ENCODE results near the gene OSM. TPM values are rescaled to one million over a fixed set of nuclear protein-coding genes. Genes with fewer than 3 reads are reported as not detected.

The OSM gene
- total RNA-seq, 1 donor from 2014 or later: not detected

DNA sequence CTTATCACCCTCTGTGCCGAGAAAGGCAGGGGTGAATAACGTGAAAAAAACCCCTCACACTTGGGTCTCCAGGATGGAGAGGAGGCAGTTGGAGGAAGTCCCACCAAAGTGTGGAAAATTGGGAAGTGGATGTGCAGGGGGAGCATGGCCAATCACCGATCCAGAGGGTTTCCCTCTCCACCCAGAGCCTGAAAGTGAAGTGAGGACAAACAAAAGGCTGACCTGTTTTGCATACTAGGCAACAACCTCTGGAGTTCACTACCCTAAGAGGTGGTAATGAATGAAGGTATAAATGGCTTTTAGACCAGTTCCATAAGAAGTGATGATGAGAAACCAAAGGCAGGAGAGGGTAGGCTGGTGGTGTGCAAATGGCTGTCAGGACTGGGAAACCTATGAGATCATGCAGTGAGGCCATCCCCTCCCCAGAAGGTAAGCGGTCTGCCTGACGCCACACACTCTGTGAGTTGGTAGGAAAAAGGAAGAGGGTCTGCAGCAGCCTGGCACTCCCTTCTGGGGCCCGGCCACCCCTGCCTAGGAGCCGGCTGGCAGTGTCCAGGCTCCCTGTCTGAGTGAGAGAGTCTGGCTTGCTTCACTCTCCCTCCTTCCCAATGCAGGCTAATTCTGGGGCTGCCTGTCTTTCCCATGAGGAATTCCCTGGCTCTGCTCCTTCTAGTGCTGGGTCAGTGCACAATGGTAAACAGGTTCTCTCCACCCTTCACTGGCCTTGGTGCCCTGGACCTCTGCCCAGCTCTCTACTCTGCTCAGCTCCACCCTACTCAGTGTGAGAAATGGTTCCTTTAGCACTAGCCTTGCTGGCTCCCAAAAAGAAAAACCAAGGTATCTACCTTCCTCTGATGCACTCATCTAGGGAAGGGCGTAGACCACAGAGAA lies 44.5 kb upstream of the OSM start:
- H3K9me3 Mint-ChIP-seq: no peaks in the 10 kb centered on the region
- no peaks in the 10 kb centered on the region for H3K36me3 Mint-ChIP-seq
- H3K4me1 Mint-ChIP-seq: peaks cover 19% of the 10 kb centered on the region
- H3K27me3 Mint-ChIP-seq (ENCODE audit: low read depth): peaks cover 7% of the 10 kb centered on the region
- H3K27ac Mint-ChIP-seq: no peak overlapping the region
- TF ChIP-seq, protein P1, sequence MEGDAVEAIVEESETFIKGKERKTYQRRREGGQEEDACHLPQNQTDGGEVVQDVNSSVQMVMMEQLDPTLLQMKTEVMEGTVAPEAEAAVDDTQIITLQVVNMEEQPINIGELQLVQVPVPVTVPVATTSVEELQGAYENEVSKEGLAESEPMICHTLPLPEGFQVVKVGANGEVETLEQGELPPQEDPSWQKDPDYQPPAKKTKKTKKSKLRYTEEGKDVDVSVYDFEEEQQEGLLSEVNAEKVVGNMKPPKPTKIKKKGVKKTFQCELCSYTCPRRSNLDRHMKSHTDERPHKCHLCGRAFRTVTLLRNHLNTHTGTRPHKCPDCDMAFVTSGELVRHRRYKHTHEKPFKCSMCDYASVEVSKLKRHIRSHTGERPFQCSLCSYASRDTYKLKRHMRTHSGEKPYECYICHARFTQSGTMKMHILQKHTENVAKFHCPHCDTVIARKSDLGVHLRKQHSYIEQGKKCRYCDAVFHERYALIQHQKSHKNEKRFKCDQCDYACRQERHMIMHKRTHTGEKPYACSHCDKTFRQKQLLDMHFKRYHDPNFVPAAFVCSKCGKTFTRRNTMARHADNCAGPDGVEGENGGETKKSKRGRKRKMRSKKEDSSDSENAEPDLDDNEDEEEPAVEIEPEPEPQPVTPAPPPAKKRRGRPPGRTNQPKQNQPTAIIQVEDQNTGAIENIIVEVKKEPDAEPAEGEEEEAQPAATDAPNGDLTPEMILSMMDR (IDR thresholded peaks at IDR 0.05; ENCODE audit: unreplicated experiment): no peak
- DNase-seq (ENCODE audit: low spot score in 2 of 2, unreplicated experiment in 2 of 2): no peak
- H3K4me3 Mint-ChIP-seq: no peak overlapping the region

DNA sequence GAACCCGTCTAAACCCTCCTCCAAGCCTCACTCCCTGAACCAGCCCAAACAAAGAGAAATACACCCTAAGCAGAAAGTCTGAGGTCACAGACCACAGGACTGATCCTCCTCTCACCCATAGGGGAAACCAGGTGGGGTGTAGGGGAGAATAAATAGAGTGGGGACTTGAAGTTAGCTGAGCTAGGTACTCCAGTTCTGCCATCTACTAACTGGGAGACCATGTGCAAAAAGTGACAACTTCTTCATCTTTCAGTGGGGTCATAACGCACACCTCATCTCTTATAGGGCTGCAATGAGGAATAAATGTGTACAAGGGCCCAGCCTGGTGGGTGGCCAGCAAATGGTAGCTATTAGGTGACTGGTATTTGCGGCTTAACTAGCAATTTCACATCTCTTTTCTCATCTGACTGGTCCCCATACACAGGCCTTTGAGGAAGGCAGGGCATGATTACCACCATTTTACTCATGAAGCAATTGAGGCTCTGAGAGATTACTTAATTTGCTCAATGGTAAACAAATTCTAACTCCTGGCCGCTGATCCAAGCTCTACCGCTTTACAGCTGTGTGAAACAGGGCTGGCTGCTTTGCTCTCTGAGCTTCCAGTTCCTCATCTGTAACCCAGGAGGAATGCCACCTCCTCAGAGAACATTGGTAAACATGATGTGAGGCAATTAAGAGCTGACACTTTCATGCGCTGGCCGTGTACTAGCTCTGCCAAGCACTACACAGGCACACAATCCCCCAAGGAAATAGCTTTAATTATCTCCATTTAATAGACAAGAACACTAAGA lies 43.5 kb upstream of the OSM start:
- DNase-seq (ENCODE audit: low spot score in 2 of 2, unreplicated experiment in 2 of 2): no peak
- Mint-ChIP-seq H3K9me3 (no peaks in the 10 kb centered on the region), H3K4me1 (peaks cover 27% of the 10 kb centered on the region), H3K27me3 (ENCODE audit: low read depth) (peaks cover 2% of the 10 kb centered on the region), H3K36me3 (no peaks in the 10 kb centered on the region), H3K4me3 (no peak overlapping the region), H3K27ac (no peak overlapping the region)
- TF ChIP-seq, protein P1 (IDR thresholded peaks at IDR 0.05; ENCODE audit: unreplicated experiment): no peak

DNA sequence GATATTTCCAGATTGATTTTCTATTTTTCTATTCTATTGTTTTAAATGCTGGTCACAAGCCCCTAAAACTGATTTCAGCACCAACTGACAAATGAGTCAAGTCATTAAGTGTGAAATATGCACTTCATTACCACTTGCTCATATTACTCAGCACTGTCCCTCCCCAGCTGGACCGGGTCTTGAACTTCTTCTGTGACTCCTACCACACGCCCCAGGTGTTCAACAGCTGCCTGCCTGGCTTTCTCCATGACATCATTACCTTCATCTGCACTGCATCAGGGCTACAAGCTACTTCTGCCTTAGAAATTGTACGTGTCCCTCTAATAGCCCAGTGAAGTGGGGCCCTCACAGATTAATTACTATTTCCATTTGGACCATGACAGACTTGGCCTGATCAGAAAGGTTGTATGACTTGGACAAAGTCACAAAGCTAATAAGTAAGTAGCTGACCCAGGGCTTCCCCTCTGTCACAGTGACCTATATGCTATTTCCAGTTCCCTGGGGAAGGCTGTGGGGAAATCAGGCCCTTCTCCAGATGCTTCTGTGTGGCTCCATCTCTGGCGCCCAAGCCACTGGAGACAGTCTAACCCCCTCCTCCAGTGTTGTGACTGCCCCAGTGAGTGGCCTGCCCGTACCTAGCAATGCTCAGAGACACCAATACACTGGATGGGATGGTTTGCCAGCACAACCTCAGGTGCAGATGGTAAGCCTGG lies 42.0 kb upstream of the OSM start:
- no peak for DNase-seq (ENCODE audit: low spot score in 2 of 2, unreplicated experiment in 2 of 2)
- Mint-ChIP-seq H3K27me3 (ENCODE audit: low read depth) (peaks cover 2% of the 10 kb centered on the region), H3K4me3 (no peak overlapping the region), H3K27ac (no peak overlapping the region), H3K36me3 (no peaks in the 10 kb centered on the region), H3K9me3 (no peaks in the 10 kb centered on the region), H3K4me1 (peaks cover 33% of the 10 kb centered on the region)
- TF ChIP-seq, protein P1 (IDR thresholded peaks at IDR 0.05; ENCODE audit: unreplicated experiment): no peak

DNA sequence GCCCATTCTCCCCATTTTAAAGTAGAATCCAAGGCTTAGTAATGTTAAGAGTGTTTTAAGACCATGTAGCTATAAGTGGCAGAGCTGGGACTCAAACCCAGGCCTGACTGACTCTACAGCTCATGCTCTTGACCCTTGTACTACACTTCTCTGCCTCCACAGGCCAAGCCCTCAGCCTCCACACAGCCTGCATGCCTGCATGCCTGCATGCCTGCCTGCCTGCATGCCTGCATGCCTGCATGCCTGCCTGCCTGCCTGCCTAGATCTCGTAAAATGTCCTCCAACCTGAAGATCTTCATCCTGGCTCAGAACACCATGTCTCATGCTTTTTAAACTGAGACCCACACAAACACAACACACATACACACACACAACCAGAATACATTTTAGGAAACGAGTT lies 41.4 kb upstream of the OSM start:
- Mint-ChIP-seq H3K9me3 (no peaks in the 10 kb centered on the region), H3K27ac (no peak overlapping the region), H3K27me3 (ENCODE audit: low read depth) (peaks cover 2% of the 10 kb centered on the region), H3K4me3 (no peak overlapping the region), H3K4me1 (peaks cover 32% of the 10 kb centered on the region), H3K36me3 (no peaks in the 10 kb centered on the region)
- DNase-seq (ENCODE audit: low spot score in 2 of 2, unreplicated experiment in 2 of 2): no peak
- TF ChIP-seq, protein P1 (IDR thresholded peaks at IDR 0.05; ENCODE audit: unreplicated experiment): no peak

DNA sequence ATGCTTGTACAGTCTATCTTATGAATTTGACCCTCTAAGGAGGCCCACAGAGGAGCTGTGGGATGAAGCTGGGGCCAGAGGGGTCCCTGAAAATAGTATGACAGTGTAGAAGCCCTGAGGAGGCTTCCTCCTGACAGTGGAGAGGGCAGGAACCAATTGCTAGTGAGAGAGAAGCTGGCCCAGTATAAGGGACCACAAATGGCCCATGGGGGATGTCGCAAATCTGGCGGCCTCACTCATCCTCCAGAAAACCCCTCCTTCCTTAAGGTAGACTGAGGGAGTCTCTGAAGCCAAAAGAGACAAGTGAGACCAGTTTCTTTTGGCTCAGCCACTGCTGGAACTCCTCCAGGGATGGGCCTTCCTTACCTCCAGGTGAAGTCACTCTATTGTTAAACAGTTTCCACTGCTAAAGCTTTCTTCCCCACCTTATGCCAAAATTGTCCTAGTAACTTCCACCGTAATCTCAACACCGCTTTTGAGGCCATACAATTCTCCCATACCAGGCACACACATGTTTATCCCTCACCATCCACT lies 40.5 kb upstream of the OSM start:
- no peak overlapping the region for H3K27ac Mint-ChIP-seq
- TF ChIP-seq, protein P1 (IDR thresholded peaks at IDR 0.05; ENCODE audit: unreplicated experiment): no peak
- H3K4me3 Mint-ChIP-seq: no peak overlapping the region
- no peak for DNase-seq (ENCODE audit: low spot score in 2 of 2, unreplicated experiment in 2 of 2)
- no peaks in the 10 kb centered on the region for H3K27me3 Mint-ChIP-seq (ENCODE audit: low read depth)
- H3K4me1 Mint-ChIP-seq: peaks cover 35% of the 10 kb centered on the region
- H3K9me3 Mint-ChIP-seq: no peaks in the 10 kb centered on the region
- H3K36me3 Mint-ChIP-seq: no peaks in the 10 kb centered on the region
